Keratinocyte (primary cell): Measurements from ENCODE around the gene SLC23A1.

Experiments used
- CTCF ChIP-seq, 3 experiments: IDR thresholded peaks in 1 of 3; conservative IDR thresholded peaks in 1 of 3; optimal IDR thresholded peaks in 1 of 3; 2 replicates in 2 of 3; 3 replicates in 1 of 3; pipeline versions ENCODE3 to v1.5.1; 2011; ENCODE audit warnings: low read length in 3 of 3, mild to moderate bottlenecking in 3 of 3, moderate library complexity in 2 of 3, control low read depth in 1 of 3, inconsistent platforms in 1 of 3; ENCODE audit not compliant: insufficient read depth in 2 of 3; ENCODE audit errors: extremely low read depth in 1 of 3
- EZH2 ChIP-seq: IDR thresholded peaks from one replicate; pipeline ENCODE4 v1.6.1; 2012; ENCODE audit warnings: inconsistent platforms, mild to moderate bottlenecking, low read length, moderate library complexity

GRCh38 chr5:139343476-139343875, 39.6 kb downstream of the SLC23A1 start:
- no peak for TF ChIP-seq CTCF (optimal IDR thresholded peaks at IDR 0.05 in 1 of 3, IDR thresholded peaks at IDR 0.05 in 1 of 3, conservative IDR thresholded peaks at IDR 0.05 in 1 of 3; ENCODE audit: extremely low read depth in 1 of 3, insufficient read depth in 2 of 3, low read length in 3 of 3)
- TF ChIP-seq EZH2: no peak
